ENCODE results near the gene UBE2Q1. TPM values are rescaled to one million over a fixed set of nuclear protein-coding genes. Genes with fewer than 3 reads are reported as not detected.

Gene UBE2Q1
- total RNA-seq, 1 experiment from 2014 or later, result 70.9 TPM

DNA sequence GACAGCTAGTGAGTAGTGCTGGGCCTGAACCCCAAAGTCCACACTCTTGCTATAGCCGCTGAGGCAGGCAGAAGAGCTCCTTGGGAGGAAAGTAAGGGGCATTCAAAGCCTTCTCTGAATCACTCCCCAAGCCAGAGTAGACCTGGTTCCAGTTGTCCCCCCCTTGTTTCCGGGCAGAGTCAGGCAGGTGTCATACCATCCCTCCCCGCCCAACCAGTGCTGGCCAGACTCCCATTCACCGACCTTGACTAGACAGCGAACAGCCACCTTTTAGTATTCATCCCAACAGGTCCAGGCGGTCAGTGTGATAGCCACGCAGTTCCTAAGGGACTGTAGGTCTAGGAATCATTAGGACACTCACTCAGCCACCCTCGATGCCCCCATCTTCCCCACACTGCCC lies 20.9 kb upstream of the UBE2Q1 start:
- Histone ChIP-seq H3K4me3 (replicated peaks in 1 of 2; ENCODE audit: low read depth in 1 of 2, low read length in 2 of 2) (no peak overlapping the region), H3K9me3 (ENCODE audit: control insufficient read depth in 1 of 2, insufficient read depth in 1 of 2, low read depth in 1 of 2, low read length in 2 of 2) (no peaks in the 10 kb centered on the region), H3K9ac (ENCODE audit: low read length) (no peak overlapping the region), H3K9me2 (ENCODE audit: insufficient read depth) (no peaks in the 10 kb centered on the region), H3K36me3 (ENCODE audit: control insufficient read depth in 1 of 2, insufficient read depth in 2 of 2, low read length in 2 of 2) (peaks cover 37 to 51% of the 10 kb centered on the region in 2 experiments; a peak in 3 of 4 replicates), H2AFZ (ENCODE audit: low read depth, low read length, poor library complexity, severe bottlenecking) (no peak overlapping the region), H3K27me3 (ENCODE audit: insufficient read depth, low read length) (no peaks in the 10 kb centered on the region), H3K79me2 (ENCODE audit: insufficient read depth, low read length) (no peaks in the 10 kb centered on the region), H3K4me2 (ENCODE audit: low read length) (no peak overlapping the region), H3K4me1 (ENCODE audit: control insufficient read depth in 1 of 2, insufficient read depth in 2 of 2, low read length in 2 of 2) (no peaks in the 10 kb centered on the region), H3K27ac (ENCODE audit: low read depth, low read length) (no peak overlapping the region), H4K20me1 (ENCODE audit: insufficient read depth) (no peaks in the 10 kb centered on the region)
- TF ChIP-seq RAD21 (IDR thresholded peaks at IDR 0.05; ENCODE audit: low read depth) (no peak), ZNF274 (IDR thresholded peaks at IDR 0.05; ENCODE audit: low read depth, low read length) (no peak), CEBPB (IDR thresholded peaks at IDR 0.05; ENCODE audit: low read depth) (no peak), YY1 (IDR thresholded peaks at IDR 0.05; ENCODE audit: extremely low read depth, insufficient replicate concordance, low read depth, low read length) (no peak), EGR1 (IDR thresholded peaks at IDR 0.05; ENCODE audit: low read depth) (no peak), ZFX (IDR thresholded peaks at IDR 0.05) (no peak)
- no TSS peak for BruUV-seq (replicated peaks)
- intact Hi-C loops (cut with micrococcal nuclease), result no loop called here
- ATAC-seq (no peak), DNase-seq (ENCODE audit: low read depth, low spot score) (no peak)
- ChIA-PET RAD21 (ENCODE audit: low non-redundant PET in 1 of 2, low total read pairs in 2 of 2, uncharacterized antibody in 2 of 2, unreplicated experiment in 2 of 2) (no interaction called here), CTCF (interaction anchor here (1.1 kb wide), 1 partner anchor 20 kb away, joined by 3 read pairs; no protein-coding TSS in a partner anchor), POLR2A (no interaction called here)

- no peaks in the 10 kb centered on the region for H3K27me3 ChIP-seq (ENCODE audit: insufficient read depth, low read length)
- H3K36me3 ChIP-seq (ENCODE audit: control insufficient read depth in 1 of 2, insufficient read depth in 2 of 2, low read length in 2 of 2), result peaks cover 25 to 38% of the 10 kb centered on the region in 2 experiments; a peak in 3 of 4 replicates
- BruUV-seq (replicated peaks), result no TSS peak
- TF ChIP-seq ZNF274 (IDR thresholded peaks at IDR 0.05; ENCODE audit: low read depth, low read length), result no peak
- no peak for TF ChIP-seq RAD21 (IDR thresholded peaks at IDR 0.05; ENCODE audit: low read depth)
- no peak for TF ChIP-seq EZH2 (IDR thresholded peaks at IDR 0.05)
- no peak for TF ChIP-seq TCF7L2 (IDR thresholded peaks at IDR 0.05; ENCODE audit: borderline replicate concordance, extremely low read depth, insufficient read depth, insufficient read length)
- no peak for TF ChIP-seq SIN3A (IDR thresholded peaks at IDR 0.05; ENCODE audit: low read depth)
- no peak for TF ChIP-seq SP1 (IDR thresholded peaks at IDR 0.05; ENCODE audit: low read depth)
- TF ChIP-seq EZH2phosphoT487 (IDR thresholded peaks at IDR 0.05; ENCODE audit: borderline replicate concordance), result no peak
- no peak for TF ChIP-seq YY1 (IDR thresholded peaks at IDR 0.05; ENCODE audit: extremely low read depth, insufficient replicate concordance, low read depth, low read length)
- TF ChIP-seq ELF1 (IDR thresholded peaks at IDR 0.05; ENCODE audit: borderline replicate concordance, low read depth), result no peak
- TF ChIP-seq, protein P1, sequence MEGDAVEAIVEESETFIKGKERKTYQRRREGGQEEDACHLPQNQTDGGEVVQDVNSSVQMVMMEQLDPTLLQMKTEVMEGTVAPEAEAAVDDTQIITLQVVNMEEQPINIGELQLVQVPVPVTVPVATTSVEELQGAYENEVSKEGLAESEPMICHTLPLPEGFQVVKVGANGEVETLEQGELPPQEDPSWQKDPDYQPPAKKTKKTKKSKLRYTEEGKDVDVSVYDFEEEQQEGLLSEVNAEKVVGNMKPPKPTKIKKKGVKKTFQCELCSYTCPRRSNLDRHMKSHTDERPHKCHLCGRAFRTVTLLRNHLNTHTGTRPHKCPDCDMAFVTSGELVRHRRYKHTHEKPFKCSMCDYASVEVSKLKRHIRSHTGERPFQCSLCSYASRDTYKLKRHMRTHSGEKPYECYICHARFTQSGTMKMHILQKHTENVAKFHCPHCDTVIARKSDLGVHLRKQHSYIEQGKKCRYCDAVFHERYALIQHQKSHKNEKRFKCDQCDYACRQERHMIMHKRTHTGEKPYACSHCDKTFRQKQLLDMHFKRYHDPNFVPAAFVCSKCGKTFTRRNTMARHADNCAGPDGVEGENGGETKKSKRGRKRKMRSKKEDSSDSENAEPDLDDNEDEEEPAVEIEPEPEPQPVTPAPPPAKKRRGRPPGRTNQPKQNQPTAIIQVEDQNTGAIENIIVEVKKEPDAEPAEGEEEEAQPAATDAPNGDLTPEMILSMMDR (IDR thresholded peaks at IDR 0.05 in 2 of 3, conservative IDR thresholded peaks at IDR 0.05 in 1 of 3; ENCODE audit: borderline replicate concordance in 1 of 3, insufficient read depth in 1 of 3, low read depth in 2 of 3, low read length in 2 of 3), result no peak
- TF ChIP-seq POLR2AphosphoS5 (IDR thresholded peaks at IDR 0.05; ENCODE audit: low read depth, low read length), result no peak
- no peak for TF ChIP-seq CEBPB (IDR thresholded peaks at IDR 0.05; ENCODE audit: low read depth)
- TF ChIP-seq, protein P2, sequence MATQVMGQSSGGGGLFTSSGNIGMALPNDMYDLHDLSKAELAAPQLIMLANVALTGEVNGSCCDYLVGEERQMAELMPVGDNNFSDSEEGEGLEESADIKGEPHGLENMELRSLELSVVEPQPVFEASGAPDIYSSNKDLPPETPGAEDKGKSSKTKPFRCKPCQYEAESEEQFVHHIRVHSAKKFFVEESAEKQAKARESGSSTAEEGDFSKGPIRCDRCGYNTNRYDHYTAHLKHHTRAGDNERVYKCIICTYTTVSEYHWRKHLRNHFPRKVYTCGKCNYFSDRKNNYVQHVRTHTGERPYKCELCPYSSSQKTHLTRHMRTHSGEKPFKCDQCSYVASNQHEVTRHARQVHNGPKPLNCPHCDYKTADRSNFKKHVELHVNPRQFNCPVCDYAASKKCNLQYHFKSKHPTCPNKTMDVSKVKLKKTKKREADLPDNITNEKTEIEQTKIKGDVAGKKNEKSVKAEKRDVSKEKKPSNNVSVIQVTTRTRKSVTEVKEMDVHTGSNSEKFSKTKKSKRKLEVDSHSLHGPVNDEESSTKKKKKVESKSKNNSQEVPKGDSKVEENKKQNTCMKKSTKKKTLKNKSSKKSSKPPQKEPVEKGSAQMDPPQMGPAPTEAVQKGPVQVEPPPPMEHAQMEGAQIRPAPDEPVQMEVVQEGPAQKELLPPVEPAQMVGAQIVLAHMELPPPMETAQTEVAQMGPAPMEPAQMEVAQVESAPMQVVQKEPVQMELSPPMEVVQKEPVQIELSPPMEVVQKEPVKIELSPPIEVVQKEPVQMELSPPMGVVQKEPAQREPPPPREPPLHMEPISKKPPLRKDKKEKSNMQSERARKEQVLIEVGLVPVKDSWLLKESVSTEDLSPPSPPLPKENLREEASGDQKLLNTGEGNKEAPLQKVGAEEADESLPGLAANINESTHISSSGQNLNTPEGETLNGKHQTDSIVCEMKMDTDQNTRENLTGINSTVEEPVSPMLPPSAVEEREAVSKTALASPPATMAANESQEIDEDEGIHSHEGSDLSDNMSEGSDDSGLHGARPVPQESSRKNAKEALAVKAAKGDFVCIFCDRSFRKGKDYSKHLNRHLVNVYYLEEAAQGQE (IDR thresholded peaks at IDR 0.05; ENCODE audit: low read depth), result no peak
- TF ChIP-seq SRF (IDR thresholded peaks at IDR 0.05; ENCODE audit: low read depth), result no peak
- ChIA-PET POLR2A (no interaction called here), CTCF (no interaction called here), RAD21 (ENCODE audit: low non-redundant PET in 1 of 2, low total read pairs in 2 of 2, uncharacterized antibody in 2 of 2, unreplicated experiment in 2 of 2) (no interaction called here)
- no peak overlapping the region for H3K27ac ChIP-seq (ENCODE audit: low read depth, low read length)
- intact Hi-C loops (cut with micrococcal nuclease), result no loop called here
- no peaks in the 10 kb centered on the region for H3K79me2 ChIP-seq (ENCODE audit: insufficient read depth, low read length)
- H3K9ac ChIP-seq (ENCODE audit: low read length), result no peak overlapping the region
- H4K20me1 ChIP-seq (ENCODE audit: insufficient read depth), result no peaks in the 10 kb centered on the region
- no peak for ATAC-seq
- H3K4me3 ChIP-seq (replicated peaks in 1 of 2; ENCODE audit: low read depth in 1 of 2, low read length in 2 of 2), result no peak overlapping the region
- H3K4me2 ChIP-seq (ENCODE audit: low read length), result no peak overlapping the region
- no peak for DNase-seq (ENCODE audit: low read depth, low spot score)
- H2AFZ ChIP-seq (ENCODE audit: low read depth, low read length, poor library complexity, severe bottlenecking), result no peak overlapping the region
- H3K4me1 ChIP-seq (ENCODE audit: control insufficient read depth in 1 of 2, insufficient read depth in 2 of 2, low read length in 2 of 2), result no peaks in the 10 kb centered on the region
- no peaks in the 10 kb centered on the region for H3K9me2 ChIP-seq (ENCODE audit: insufficient read depth)
- no peaks in the 10 kb centered on the region for H3K9me3 ChIP-seq (ENCODE audit: control insufficient read depth in 1 of 2, insufficient read depth in 1 of 2, low read depth in 1 of 2, low read length in 2 of 2)
These were observed 19.6 kb upstream of the UBE2Q1 start for GRCh38 chr1:154578058-154578418.
